Trophoblast cell (in vitro differentiated cells and primary cell): Measurements from ENCODE around the gene KANK3.

ENCODE experiments used
- DNase-seq, 2 donors: peaks; one replicate each; pipeline ENCODE4 v3.0.0-alpha.2; 2016
- H2AFZ ChIP-seq: 2 replicates; pipeline ENCODE4 v1.6.1; 2013; ENCODE audit warnings: low read length, moderate library complexity, mild to moderate bottlenecking; ENCODE audit not compliant: insufficient read depth, poor library complexity
- H2AK5ac ChIP-seq: 2 replicates; pipeline ENCODE4 v1.6.1; 2013; ENCODE audit warnings: mild to moderate bottlenecking, low read length
- H2BK120ac ChIP-seq: 2 replicates; pipeline ENCODE4 v1.6.1; 2013; ENCODE audit warnings: low read length, mild to moderate bottlenecking, moderate library complexity; ENCODE audit not compliant: insufficient read depth, poor library complexity
- H2BK12ac ChIP-seq: 2 replicates; pipeline ENCODE4 v1.6.1; 2013; ENCODE audit warnings: mild to moderate bottlenecking, low read length, moderate library complexity
- H2BK5ac ChIP-seq: 2 replicates; pipeline ENCODE4 v1.6.1; 2013; ENCODE audit warnings: low read length, low read depth, moderate library complexity, mild to moderate bottlenecking; ENCODE audit not compliant: poor library complexity
- H3K14ac ChIP-seq: 2 replicates; pipeline ENCODE4 v1.6.1; 2013; ENCODE audit warnings: mild to moderate bottlenecking, low read length
- H3K18ac ChIP-seq: 2 replicates; pipeline ENCODE4 v1.6.1; 2013; ENCODE audit warnings: mild to moderate bottlenecking, low read length
- H3K23ac ChIP-seq: 2 replicates; pipeline ENCODE4 v1.6.1; 2013; ENCODE audit warnings: low read length
- H3K27ac ChIP-seq: 2 replicates; pipeline ENCODE4 v1.5.1; 2013; ENCODE audit warnings: low read depth, mild to moderate bottlenecking, inconsistent platforms, low read length, moderate library complexity
- H3K27me3 ChIP-seq: 2 replicates; pipeline ENCODE4 v1.6.1; 2013; ENCODE audit warnings: inconsistent platforms, mild to moderate bottlenecking, low read length, moderate library complexity; ENCODE audit not compliant: insufficient read depth
- H3K36me3 ChIP-seq, 2 experiments: 1 replicate in 1 of 2; 2 replicates in 1 of 2; pipeline ENCODE4 v1.6.1; 2013; ENCODE audit warnings: low read length in 2 of 2, mild to moderate bottlenecking in 2 of 2, moderate library complexity in 1 of 2; ENCODE audit not compliant: insufficient read depth in 2 of 2, control insufficient read depth in 1 of 2
- H3K4ac ChIP-seq: 2 replicates; pipeline ENCODE4 v1.6.1; 2013; ENCODE audit warnings: low read depth, mild to moderate bottlenecking, low read length, moderate library complexity
- H3K4me1 ChIP-seq, 2 experiments: 1 replicate in 1 of 2; 2 replicates in 1 of 2; pipeline ENCODE4 v1.6.1; 2013; ENCODE audit warnings: low read length in 2 of 2, mild to moderate bottlenecking in 2 of 2, moderate library complexity in 1 of 2; ENCODE audit not compliant: insufficient read depth in 2 of 2, control insufficient read depth in 1 of 2
- H3K4me2 ChIP-seq: 2 replicates; pipeline ENCODE4 v1.6.1; 2013; ENCODE audit warnings: inconsistent platforms, mild to moderate bottlenecking, low read length, moderate library complexity
- H3K4me3 ChIP-seq: 2 replicates; pipeline ENCODE4 v1.5.1; 2013; ENCODE audit warnings: mild to moderate bottlenecking, low read depth, low read length, inconsistent platforms
- H3K79me1 ChIP-seq: one replicate; pipeline ENCODE4 v1.6.1; 2013; ENCODE audit warnings: low read length
- H3K79me2 ChIP-seq: 2 replicates; pipeline ENCODE4 v1.6.1; 2013; ENCODE audit warnings: low read length, mild to moderate bottlenecking; ENCODE audit not compliant: control insufficient read depth, insufficient read depth, poor library complexity
- H3K9ac ChIP-seq: 2 replicates; pipeline ENCODE4 v1.6.1; 2013; ENCODE audit warnings: mild to moderate bottlenecking, low read length
- H3K9me3 ChIP-seq: 2 replicates; pipeline ENCODE4 v1.6.1; 2013; ENCODE audit warnings: low read depth, mild to moderate bottlenecking, control low read depth, inconsistent platforms, low read length; ENCODE audit not compliant: insufficient read depth
- H4K12ac ChIP-seq: 2 replicates; pipeline ENCODE4 v1.6.1; 2013; ENCODE audit warnings: low read depth, mild to moderate bottlenecking, low read length, moderate library complexity
- H4K8ac ChIP-seq: 2 replicates; pipeline ENCODE4 v1.6.1; 2013; ENCODE audit warnings: low read depth, mild to moderate bottlenecking, low read length, moderate library complexity
- H4K91ac ChIP-seq: one replicate; pipeline ENCODE4 v1.6.1; 2013; ENCODE audit warnings: low read depth, mild to moderate bottlenecking, low read length, moderate library complexity
- WGBS: extraction: QIAGEN DNeasy Blood & Tissue Kit; methylation state at CpG from one replicate; pipeline ENCODE4 v1.1.7; 2013; ENCODE audit warnings: missing lambda C conversion rate; ENCODE audit not compliant: insufficient read length, insufficient coverage; ENCODE audit errors: extremely low coverage; 5-methylcytosine and 5-hydroxymethylcytosine counted together

Gene KANK3

GRCh38 chr19:8307965-8308866 is 34.8 kb downstream of the KANK3 start, which contains the start of gene CD320:
Gene CD320 (minus strand): TSS chr19:8308358. CDS start chr19:8308290, 68 bp downstream.
- peak within 1 kb of the TSS; percentile 80 for H3K4me2 ChIP-seq

GRCh38 chr19:8307400-8307964 is 35.6 kb downstream of the KANK3 start:
- Histone ChIP-seq H3K27ac (no peak overlapping the region), H2BK5ac (no peak overlapping the region), H3K36me3 (peaks cover 24 to 25% of the 10 kb centered on the region in 2 experiments), H4K91ac (no peak overlapping the region), H3K79me2 (no peaks in the 10 kb centered on the region), H3K9me3 (peaks cover 2% of the 10 kb centered on the region), H3K4me3 (peak overlapping the region; percentile 76), H2AK5ac (no peak overlapping the region), H3K4ac (no peak overlapping the region), H4K8ac (peak overlapping the region; percentile 3), H3K4me1 (peaks cover 8 to 11% of the 10 kb centered on the region in 2 experiments), H3K18ac (no peak overlapping the region), H2AFZ (no peak overlapping the region), H3K27me3 (no peaks in the 10 kb centered on the region), H2BK12ac (no peak overlapping the region), H3K23ac (no peak overlapping the region), H3K9ac (no peak overlapping the region), H3K14ac (peak overlapping the region; percentile 12), H3K4me2 (peak overlapping the region; percentile 80), H2BK120ac (no peak overlapping the region), H4K12ac (no peak overlapping the region), H3K79me1 (peaks cover 2% of the 10 kb centered on the region)
- WGBS = no CpG with 5 or more reads among the region's 24 CpGs
- no peak for DNase-seq

More at GRCh38 chr19:8307965-8308866, 34.8 kb downstream of the KANK3 start, which contains the start of gene CD320:
- Histone ChIP-seq H2BK12ac (no peak within 1 kb of the TSS), H3K23ac (no peak within 1 kb of the TSS), H3K27ac (no peak within 1 kb of the TSS), H3K18ac (no peak within 1 kb of the TSS), H2AFZ (peak within 1 kb of the TSS; percentile 35), H3K14ac (peak within 1 kb of the TSS; percentile 47), H3K9me3 (peaks cover 2% of the 10 kb centered on the region), H3K4me1 (peaks cover 8 to 11% of the 10 kb centered on the region in 2 experiments), H3K79me2 (no peaks in the 10 kb centered on the region), H3K4me3 (peak within 1 kb of the TSS; percentile 76), H2AK5ac (no peak within 1 kb of the TSS), H2BK5ac (no peak within 1 kb of the TSS), H4K91ac (peak within 1 kb of the TSS; percentile 33), H4K12ac (peak within 1 kb of the TSS; percentile 20), H3K79me1 (peaks cover 2% of the 10 kb centered on the region), H4K8ac (peak within 1 kb of the TSS; percentile 3), H3K27me3 (no peaks in the 10 kb centered on the region), H3K36me3 (peaks cover 25 to 31% of the 10 kb centered on the region in 2 experiments), H3K9ac (peak within 1 kb of the TSS; percentile 48), H3K4ac (no peak within 1 kb of the TSS), H2BK120ac (no peak within 1 kb of the TSS)
- WGBS = no CpG with 5 or more reads among the region's 63 CpGs
- peak; percentile 80 to 95 for DNase-seq

GRCh38 chr19:8306235-8307054 is 36.6 kb downstream of the KANK3 start:
- no peak overlapping the region for H2AFZ ChIP-seq
- H3K36me3 ChIP-seq = peaks cover 20% of the 10 kb centered on the region in 2 experiments
- H2BK5ac ChIP-seq = no peak overlapping the region
- no peak overlapping the region for H4K8ac ChIP-seq
- H3K79me1 ChIP-seq = peaks cover 2% of the 10 kb centered on the region
- no peak overlapping the region for H4K91ac ChIP-seq
- no peak overlapping the region for H3K4me3 ChIP-seq
- DNase-seq = no peak
- no peak overlapping the region for H4K12ac ChIP-seq
- H3K27me3 ChIP-seq = no peaks in the 10 kb centered on the region
- H3K23ac ChIP-seq = no peak overlapping the region
- no peak overlapping the region for H2AK5ac ChIP-seq
- no peak overlapping the region for H2BK12ac ChIP-seq
- no peak overlapping the region for H3K4ac ChIP-seq
- WGBS = no CpG with 5 or more reads among the region's 17 CpGs
- H3K14ac ChIP-seq = no peak overlapping the region
- no peaks in the 10 kb centered on the region for H3K79me2 ChIP-seq
- H3K27ac ChIP-seq = no peak overlapping the region
- H3K9me3 ChIP-seq = peaks cover 2% of the 10 kb centered on the region
- H3K18ac ChIP-seq = no peak overlapping the region
- no peak overlapping the region for H2BK120ac ChIP-seq
- no peak overlapping the region for H3K9ac ChIP-seq
- no peak overlapping the region for H3K4me2 ChIP-seq
- H3K4me1 ChIP-seq = peaks cover 8 to 11% of the 10 kb centered on the region in 2 experiments

GRCh38 chr19:8305798-8306197 is 37.3 kb downstream of the KANK3 start:
- Histone ChIP-seq H3K79me2 (no peaks in the 10 kb centered on the region), H3K18ac (no peak overlapping the region)

More at GRCh38 chr19:8305798-8306197, 37.3 kb downstream of the KANK3 start:
- no peak for DNase-seq
- no peak overlapping the region for H4K91ac ChIP-seq
- H3K4me2 ChIP-seq = no peak overlapping the region
- H2AK5ac ChIP-seq = no peak overlapping the region
- no peak overlapping the region for H2BK120ac ChIP-seq
- no peak overlapping the region for H3K23ac ChIP-seq
- H3K27ac ChIP-seq = no peak overlapping the region
- H3K4me3 ChIP-seq = no peak overlapping the region
- no peak overlapping the region for H3K14ac ChIP-seq
- H3K9me3 ChIP-seq = peaks cover 2% of the 10 kb centered on the region
- H4K8ac ChIP-seq = no peak overlapping the region
- WGBS = no CpG with 5 or more reads among the region's 4 CpGs
- H2AFZ ChIP-seq = no peak overlapping the region
- H3K36me3 ChIP-seq = peaks cover 15% of the 10 kb centered on the region in 2 experiments
- H3K79me1 ChIP-seq = peaks cover 2% of the 10 kb centered on the region
- H2BK12ac ChIP-seq = no peak overlapping the region
- no peak overlapping the region for H3K4ac ChIP-seq
- no peaks in the 10 kb centered on the region for H3K27me3 ChIP-seq
- peaks cover 8 to 11% of the 10 kb centered on the region in 2 experiments for H3K4me1 ChIP-seq
- no peak overlapping the region for H2BK5ac ChIP-seq
- no peak overlapping the region for H3K9ac ChIP-seq
- no peak overlapping the region for H4K12ac ChIP-seq
